HCT116 (cell line): ENCODE measurements around the gene C2CD3. TPM values are rescaled to one million over a fixed set of nuclear protein-coding genes. Genes with fewer than 3 reads are reported as not detected.

Experiments
- ATAC-seq: fragments of 200-7000 bp; cut with Tn5 transposase; 2 replicates; pipeline ENCODE4 v1.9.1; 2020; ENCODE audit warnings: mild to moderate bottlenecking, moderate library complexity
- BruUV-seq: library from RNA; stranded (reverse); fragments of 400-500 nt; replicated peaks from 2 replicates; lab custom pipeline; 2021; lab: Mats Ljungman, UMichigan
- CTCF ChIA-PET: fragments of 300-600 bp; sonication (Branson Sonifier 250); formaldehyde crosslinking; loops from one replicate; lab custom pipeline; 2021; ENCODE audit warnings: antibody characterized with exemption; lab: Charles Lee
- POLR2A ChIA-PET: fragments of 300-600, 350-600 bp; sonication (Branson Sonifier 250); formaldehyde crosslinking; loops from one replicate; lab custom pipeline; 2021; ENCODE audit warnings: antibody characterized with exemption; lab: Charles Lee
- RAD21 ChIA-PET, 2 experiments: fragments of 300-600 bp; sonication (Branson Sonifier 250); formaldehyde crosslinking; loops; one replicate each; lab custom pipeline; 2023; ENCODE audit warnings: low total read pairs in 2 of 2; ENCODE audit not compliant: uncharacterized antibody in 2 of 2, unreplicated experiment in 2 of 2, low non-redundant PET in 1 of 2; lab: Charles Lee
- DNase-seq: peaks from one replicate; pipeline ENCODE4 v3.0.0-alpha.2; 2010; ENCODE audit warnings: low read depth, low spot score
- H2AFZ ChIP-seq: fragments of 200-600 bp; shearing (Covaris generic), sonication (generic); 2 replicates; pipeline ENCODE4 v1.6.1; 2017; ENCODE audit warnings: low read depth, mixed run types, mixed read lengths, antibody characterized with exemption, low read length; ENCODE audit not compliant: poor library complexity, severe bottlenecking
- H3K27ac ChIP-seq: 2 replicates; pipeline ENCODE4 v1.5.1; 2012; ENCODE audit warnings: low read depth, low read length
- H3K27me3 ChIP-seq: fragments of 200-600 bp; sonication (generic); 2 replicates; pipeline ENCODE4 v1.6.1; 2016; ENCODE audit warnings: mixed run types, low read length, mixed read lengths; ENCODE audit not compliant: insufficient read depth
- H3K36me3 ChIP-seq, 2 experiments: fragments of 200-500 bp in 1 of 2; fragments of 200-600 bp in 1 of 2; sonication (Bioruptor generic) in 1 of 2; sonication (generic) in 1 of 2; 2 replicates each; pipeline versions ENCODE4 v1.5.1 to v1.6.1; 2014 to 2016; ENCODE audit warnings: low read length in 2 of 2, inconsistent platforms in 1 of 2, mixed read lengths in 1 of 2, mixed run types in 1 of 2; ENCODE audit not compliant: insufficient read depth in 2 of 2, control insufficient read depth in 1 of 2
- H3K4me1 ChIP-seq, 2 experiments: fragments of 200-600 bp in 1 of 2; sonication (generic) in 1 of 2; 2 replicates each; pipeline versions ENCODE4 v1.5.1 to v1.6.1; 2012 to 2017; ENCODE audit warnings: low read length in 2 of 2, inconsistent platforms in 1 of 2, mild to moderate bottlenecking in 1 of 2, mixed read lengths in 1 of 2, mixed run types in 1 of 2, moderate library complexity in 1 of 2; ENCODE audit not compliant: insufficient read depth in 2 of 2, control insufficient read depth in 1 of 2
- H3K4me2 ChIP-seq: fragments of 200-600 bp; sonication (generic); 2 replicates; pipeline ENCODE4 v1.6.1; 2017; ENCODE audit warnings: mixed run types, low read length, mixed read lengths
- H3K4me3 ChIP-seq, 2 experiments: fragments of 200-600 bp in 1 of 2; sonication (generic) in 1 of 2; replicated peaks in 1 of 2; 2 replicates each; pipeline ENCODE4 v1.5.1; 2011 to 2016; ENCODE audit warnings: low read length in 2 of 2, control low read depth in 1 of 2, low read depth in 1 of 2, mild to moderate bottlenecking in 1 of 2, mixed read lengths in 1 of 2, mixed run types in 1 of 2
- H3K79me2 ChIP-seq: fragments of 200-600 bp; sonication (generic); 2 replicates; pipeline ENCODE4 v1.6.1; 2017; ENCODE audit warnings: mild to moderate bottlenecking, mixed run types, low read length, moderate library complexity, mixed read lengths; ENCODE audit not compliant: insufficient read depth
- H3K9ac ChIP-seq: fragments of 200-600 bp; sonication (generic); 2 replicates; pipeline ENCODE4 v1.6.1; 2016; ENCODE audit warnings: low read length, mixed read lengths
- H3K9me2 ChIP-seq: fragments of 200-600 bp; sonication (generic), shearing (Covaris generic); 2 replicates; pipeline ENCODE4 v1.6.1; 2017; ENCODE audit warnings: mixed run types, mild to moderate bottlenecking, moderate library complexity; ENCODE audit not compliant: insufficient read depth
- H3K9me3 ChIP-seq, 2 experiments: fragments of 200-500 bp in 1 of 2; fragments of 200-600 bp in 1 of 2; sonication (Bioruptor generic) in 1 of 2; sonication (generic) in 1 of 2; 2 replicates each; pipeline ENCODE4 v1.6.1; 2014 to 2017; ENCODE audit warnings: low read length in 2 of 2, mixed read lengths in 2 of 2, inconsistent platforms in 1 of 2, low read depth in 1 of 2, mild to moderate bottlenecking in 1 of 2, mixed run types in 1 of 2, moderate library complexity in 1 of 2; ENCODE audit not compliant: control insufficient read depth in 1 of 2, insufficient read depth in 1 of 2
- H4K20me1 ChIP-seq: fragments of 200-600 bp; sonication (generic), shearing (Covaris generic); 2 replicates; pipeline ENCODE4 v1.6.1; 2017; ENCODE audit warnings: mixed run types, mild to moderate bottlenecking, moderate library complexity; ENCODE audit not compliant: insufficient read depth
- CBX3 ChIP-seq: IDR thresholded peaks from 2 replicates; pipeline ENCODE4 v1.6.1; 2012; ENCODE audit warnings: low read depth
- CEBPB ChIP-seq: IDR thresholded peaks from 2 replicates; pipeline ENCODE4 v1.6.1; 2012; ENCODE audit warnings: low read depth
- EGR1 ChIP-seq: IDR thresholded peaks from 2 replicates; pipeline ENCODE4 v1.6.1; 2012; ENCODE audit warnings: low read depth
- EZH2phosphoT487 ChIP-seq: fragments of 200-600 bp; IDR thresholded peaks from 2 replicates; pipeline ENCODE4 v1.6.1; 2018; ENCODE audit warnings: antibody characterized with exemption, borderline replicate concordance
- FOSL1 ChIP-seq: IDR thresholded peaks from 2 replicates; pipeline ENCODE4 v1.6.1; 2012; ENCODE audit warnings: low read depth
- JUND ChIP-seq: IDR thresholded peaks from 2 replicates; pipeline ENCODE4 v1.6.1; 2012
- POLR2A ChIP-seq: IDR thresholded peaks from 2 replicates; pipeline ENCODE4 v1.7.0; 2011; ENCODE audit warnings: borderline replicate concordance; ENCODE audit not compliant: insufficient read depth, insufficient read length; ENCODE audit errors: extremely low read depth
- POLR2AphosphoS5 ChIP-seq: IDR thresholded peaks from 2 replicates; pipeline ENCODE4 v1.6.1; 2011; ENCODE audit warnings: mild to moderate bottlenecking, low read depth, low read length, moderate library complexity
- RAD21 ChIP-seq: IDR thresholded peaks from 2 replicates; pipeline ENCODE4 v1.6.1; 2012; ENCODE audit warnings: low read depth, mild to moderate bottlenecking
- SIN3A ChIP-seq: IDR thresholded peaks from 2 replicates; pipeline ENCODE4 v1.6.1; 2012; ENCODE audit warnings: low read depth
- SP1 ChIP-seq: IDR thresholded peaks from 2 replicates; pipeline ENCODE4 v1.6.1; 2012; ENCODE audit warnings: low read depth
- TCF7L2 ChIP-seq: IDR thresholded peaks from 2 replicates; pipeline ENCODE4 v1.7.0; 2011; ENCODE audit warnings: borderline replicate concordance, inconsistent platforms; ENCODE audit not compliant: insufficient read depth, insufficient read length; ENCODE audit errors: extremely low read depth
- YY1 ChIP-seq: IDR thresholded peaks from 2 replicates; pipeline ENCODE4 v1.6.1; 2011; ENCODE audit warnings: low read length, low read depth, moderate library complexity, mild to moderate bottlenecking; ENCODE audit not compliant: insufficient replicate concordance; ENCODE audit errors: extremely low read depth
- ZFX ChIP-seq: fragments of 450-650 bp; IDR thresholded peaks from 2 replicates; pipeline ENCODE4 v1.6.1; 2017
- ZNF274 ChIP-seq: fragments of 200-500 bp; sonication (Bioruptor generic); IDR thresholded peaks from 2 replicates; pipeline ENCODE4 v1.6.1; 2014; ENCODE audit warnings: mild to moderate bottlenecking, low read depth, low read length, inconsistent platforms
- intact Hi-C: fragments of 100-400 bp; cut with micrococcal nuclease; formaldehyde crosslinking; loops from 2 replicates; pipeline ENCODE4 v1.10.0; 2022
- total RNA-seq: library from RNA; stranded (reverse); gene quantifications from one replicate; pipeline ENCODE4 v1.2.1, GENCODE V29; 2021; ENCODE audit not compliant: unreplicated experiment
- TF ChIP-seq, protein P1 (sequence below): IDR thresholded peaks from 2 replicates; pipeline ENCODE4 v1.6.1; 2012
- TF ChIP-seq, protein P2 (sequence below): IDR thresholded peaks from 2 replicates; pipeline ENCODE4 v1.6.1; 2012; ENCODE audit warnings: low read depth
- TF ChIP-seq, protein P3 (sequence below): IDR thresholded peaks from 2 replicates; pipeline ENCODE4 v1.6.1; 2011; ENCODE audit warnings: mild to moderate bottlenecking, low read length, moderate library complexity; ENCODE audit not compliant: insufficient replicate concordance; ENCODE audit errors: extremely low read depth
- TF ChIP-seq, protein P4 (sequence below): IDR thresholded peaks from 2 replicates; pipeline ENCODE4 v1.6.1; 2012

Gene C2CD3
- total RNA-seq, 1 experiment from 2014 or later, result 30.6 TPM

DNA sequence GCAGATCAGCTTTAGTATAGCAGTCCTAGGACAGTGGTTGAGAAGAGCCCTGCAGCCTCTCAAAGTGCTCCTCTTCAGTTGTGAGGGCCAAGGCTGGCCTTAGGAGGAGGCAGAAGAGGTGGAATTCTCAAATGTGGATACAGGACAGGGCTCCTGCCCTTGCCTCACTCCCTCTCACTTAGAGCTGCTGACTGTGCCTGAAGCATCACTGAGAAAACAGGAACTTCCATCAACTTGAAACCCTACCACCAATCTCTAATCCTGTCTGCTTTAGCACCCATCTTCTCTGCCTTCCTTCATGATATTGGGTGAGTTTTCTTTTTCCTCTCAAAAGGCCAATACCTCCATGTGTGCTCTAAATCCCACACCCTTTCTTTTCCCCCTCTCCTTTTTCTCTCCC is 147.5 kb downstream of the C2CD3 start:
- H3K27ac ChIP-seq, result no peak overlapping the region
- peaks cover 9 to 25% of the 10 kb centered on the region in 2 experiments for H3K4me1 ChIP-seq
- no TSS peak for BruUV-seq
- intact Hi-C loops, result no loop called here
- no peak overlapping the region for H3K4me3 ChIP-seq
- no peaks in the 10 kb centered on the region for H3K79me2 ChIP-seq
- no peak overlapping the region for H3K4me2 ChIP-seq
- no peaks in the 10 kb centered on the region for H4K20me1 ChIP-seq
- no peaks in the 10 kb centered on the region for H3K36me3 ChIP-seq
- ChIA-PET CTCF (no interaction called here), POLR2A (no interaction called here), RAD21 (no interaction called here)
- no peak for DNase-seq
- no peak overlapping the region for H3K9ac ChIP-seq
- ATAC-seq, result no peak
- no peaks in the 10 kb centered on the region for H3K9me2 ChIP-seq
- TF ChIP-seq ZFX, result no peak
- TF ChIP-seq CBX3, result no peak
- TF ChIP-seq, protein P1, sequence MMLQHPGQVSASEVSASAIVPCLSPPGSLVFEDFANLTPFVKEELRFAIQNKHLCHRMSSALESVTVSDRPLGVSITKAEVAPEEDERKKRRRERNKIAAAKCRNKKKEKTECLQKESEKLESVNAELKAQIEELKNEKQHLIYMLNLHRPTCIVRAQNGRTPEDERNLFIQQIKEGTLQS, result no peak
- no peak for TF ChIP-seq EZH2phosphoT487
- TF ChIP-seq, protein P2, sequence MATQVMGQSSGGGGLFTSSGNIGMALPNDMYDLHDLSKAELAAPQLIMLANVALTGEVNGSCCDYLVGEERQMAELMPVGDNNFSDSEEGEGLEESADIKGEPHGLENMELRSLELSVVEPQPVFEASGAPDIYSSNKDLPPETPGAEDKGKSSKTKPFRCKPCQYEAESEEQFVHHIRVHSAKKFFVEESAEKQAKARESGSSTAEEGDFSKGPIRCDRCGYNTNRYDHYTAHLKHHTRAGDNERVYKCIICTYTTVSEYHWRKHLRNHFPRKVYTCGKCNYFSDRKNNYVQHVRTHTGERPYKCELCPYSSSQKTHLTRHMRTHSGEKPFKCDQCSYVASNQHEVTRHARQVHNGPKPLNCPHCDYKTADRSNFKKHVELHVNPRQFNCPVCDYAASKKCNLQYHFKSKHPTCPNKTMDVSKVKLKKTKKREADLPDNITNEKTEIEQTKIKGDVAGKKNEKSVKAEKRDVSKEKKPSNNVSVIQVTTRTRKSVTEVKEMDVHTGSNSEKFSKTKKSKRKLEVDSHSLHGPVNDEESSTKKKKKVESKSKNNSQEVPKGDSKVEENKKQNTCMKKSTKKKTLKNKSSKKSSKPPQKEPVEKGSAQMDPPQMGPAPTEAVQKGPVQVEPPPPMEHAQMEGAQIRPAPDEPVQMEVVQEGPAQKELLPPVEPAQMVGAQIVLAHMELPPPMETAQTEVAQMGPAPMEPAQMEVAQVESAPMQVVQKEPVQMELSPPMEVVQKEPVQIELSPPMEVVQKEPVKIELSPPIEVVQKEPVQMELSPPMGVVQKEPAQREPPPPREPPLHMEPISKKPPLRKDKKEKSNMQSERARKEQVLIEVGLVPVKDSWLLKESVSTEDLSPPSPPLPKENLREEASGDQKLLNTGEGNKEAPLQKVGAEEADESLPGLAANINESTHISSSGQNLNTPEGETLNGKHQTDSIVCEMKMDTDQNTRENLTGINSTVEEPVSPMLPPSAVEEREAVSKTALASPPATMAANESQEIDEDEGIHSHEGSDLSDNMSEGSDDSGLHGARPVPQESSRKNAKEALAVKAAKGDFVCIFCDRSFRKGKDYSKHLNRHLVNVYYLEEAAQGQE, result no peak
- TF ChIP-seq SIN3A, result no peak
- no peak for TF ChIP-seq EGR1
- TF ChIP-seq JUND, result no peak
- TF ChIP-seq, protein P3, sequence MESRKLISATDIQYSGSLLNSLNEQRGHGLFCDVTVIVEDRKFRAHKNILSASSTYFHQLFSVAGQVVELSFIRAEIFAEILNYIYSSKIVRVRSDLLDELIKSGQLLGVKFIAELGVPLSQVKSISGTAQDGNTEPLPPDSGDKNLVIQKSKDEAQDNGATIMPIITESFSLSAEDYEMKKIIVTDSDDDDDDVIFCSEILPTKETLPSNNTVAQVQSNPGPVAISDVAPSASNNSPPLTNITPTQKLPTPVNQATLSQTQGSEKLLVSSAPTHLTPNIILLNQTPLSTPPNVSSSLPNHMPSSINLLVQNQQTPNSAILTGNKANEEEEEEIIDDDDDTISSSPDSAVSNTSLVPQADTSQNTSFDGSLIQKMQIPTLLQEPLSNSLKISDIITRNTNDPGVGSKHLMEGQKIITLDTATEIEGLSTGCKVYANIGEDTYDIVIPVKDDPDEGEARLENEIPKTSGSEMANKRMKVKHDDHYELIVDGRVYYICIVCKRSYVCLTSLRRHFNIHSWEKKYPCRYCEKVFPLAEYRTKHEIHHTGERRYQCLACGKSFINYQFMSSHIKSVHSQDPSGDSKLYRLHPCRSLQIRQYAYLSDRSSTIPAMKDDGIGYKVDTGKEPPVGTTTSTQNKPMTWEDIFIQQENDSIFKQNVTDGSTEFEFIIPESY, result no peak
- no peak for TF ChIP-seq ZNF274
- no peak for TF ChIP-seq FOSL1
- no peak for TF ChIP-seq YY1
- TF ChIP-seq RAD21, result no peak
- no peak for TF ChIP-seq POLR2A
- TF ChIP-seq POLR2AphosphoS5, result no peak
- no peak for TF ChIP-seq CEBPB
- TF ChIP-seq, protein P4, sequence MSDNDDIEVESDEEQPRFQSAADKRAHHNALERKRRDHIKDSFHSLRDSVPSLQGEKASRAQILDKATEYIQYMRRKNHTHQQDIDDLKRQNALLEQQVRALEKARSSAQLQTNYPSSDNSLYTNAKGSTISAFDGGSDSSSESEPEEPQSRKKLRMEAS, result no peak
- TF ChIP-seq SP1, result no peak
- TF ChIP-seq TCF7L2, result no peak
- no peaks in the 10 kb centered on the region for H3K27me3 ChIP-seq
- H3K9me3 ChIP-seq, result no peaks in the 10 kb centered on the region
- no peak overlapping the region for H2AFZ ChIP-seq
